GM12864 (cell line): ENCODE measurements around the gene RBMS1.
"Not testable (repeated sequence)": the region's sequence is repeated elsewhere in the genome, so short reads cannot be mapped to it uniquely, and the experiment has no call there.

ENCODE experiments used
- DNase-seq: peaks from one replicate; pipeline ENCODE4 v3.0.0-alpha.2; 2011; ENCODE audit warnings: low read depth
- H3K4me3 ChIP-seq: 2 replicates; pipeline ENCODE4 v1.5.1; 2011; ENCODE audit warnings: mild to moderate bottlenecking, low read depth, low read length, control low read depth
- CTCF ChIP-seq: IDR thresholded peaks from 2 replicates; pipeline ENCODE4 v1.5.1; 2011; ENCODE audit warnings: low read depth, mild to moderate bottlenecking, moderate library complexity, low read length, control low read depth, inconsistent platforms; ENCODE audit errors: missing control alignments

RBMS1 gene

GRCh38 chr2:160492401-160493226 lies 993 bp downstream of the RBMS1 start:
- TF ChIP-seq CTCF: no peak
- DNase-seq: no peak
- H3K4me3 ChIP-seq: peak overlapping the region; percentile 48

- TF ChIP-seq CTCF: no peak
Observed at GRCh38 chr2:160491911-160492371, 1.7 kb downstream of the RBMS1 start.

GRCh38 chr2:160490733-160491685 lies 2.6 kb downstream of the RBMS1 start:
- H3K4me3 ChIP-seq: no peak overlapping the region
- DNase-seq: no peak
- no peak for TF ChIP-seq CTCF

More at GRCh38 chr2:160491911-160492371, 1.7 kb downstream of the RBMS1 start:
- DNase-seq: no peak
- H3K4me3 ChIP-seq: no peak overlapping the region

- no peak overlapping the region for H3K4me3 ChIP-seq
- no peak for TF ChIP-seq CTCF
- no peak for DNase-seq
Observed at GRCh38 chr2:160489111-160489510, 4.5 kb downstream of the RBMS1 start.

- H3K4me3 ChIP-seq, DNase-seq: not testable (repeated sequence)
Observed at GRCh38 chr2:160488289-160488688, 5.3 kb downstream of the RBMS1 start.

GRCh38 chr2:160486341-160486740 lies 7.3 kb downstream of the RBMS1 start:
- no peak for TF ChIP-seq CTCF
- H3K4me3 ChIP-seq: no peak overlapping the region
- DNase-seq: no peak

GRCh38 chr2:160484859-160485520 lies 8.6 kb downstream of the RBMS1 start:
- no peak for DNase-seq
- H3K4me3 ChIP-seq: no peak overlapping the region
- TF ChIP-seq CTCF: no peak
